ENCODE measurements around the gene MDN1.

Gene MDN1

GRCh38 chr6:89619567-89619966, 200.0 kb downstream of the MDN1 start:
- TF ChIP-seq CTCF (conservative IDR thresholded peaks at IDR 0.05; ENCODE audit: low read length): no peak
- no peak overlapping the region for H3K4me3 ChIP-seq (ENCODE audit: low read length)
- no peak for DNase-seq (ENCODE audit: low read depth)

- H3K4me3 ChIP-seq (ENCODE audit: low read length): no peak overlapping the region
- TF ChIP-seq CTCF (conservative IDR thresholded peaks at IDR 0.05; ENCODE audit: low read length): no peak
- DNase-seq (ENCODE audit: low read depth): no peak
These were observed 201.6 kb downstream of the MDN1 start for GRCh38 chr6:89618026-89618425.

- TF ChIP-seq CTCF (conservative IDR thresholded peaks at IDR 0.05; ENCODE audit: low read length): no peak
- no peak overlapping the region for H3K4me3 ChIP-seq (ENCODE audit: low read length)
- DNase-seq (ENCODE audit: low read depth): no peak
These were observed 203.1 kb downstream of the MDN1 start for GRCh38 chr6:89616531-89616930.

GRCh38 chr6:89615882-89616281, 203.7 kb downstream of the MDN1 start:
- DNase-seq (ENCODE audit: low read depth): no peak
- no peak overlapping the region for H3K4me3 ChIP-seq (ENCODE audit: low read length)
- no peak for TF ChIP-seq CTCF (conservative IDR thresholded peaks at IDR 0.05; ENCODE audit: low read length)

GRCh38 chr6:89613790-89614189, 205.8 kb downstream of the MDN1 start:
- no peak for TF ChIP-seq CTCF (conservative IDR thresholded peaks at IDR 0.05; ENCODE audit: low read length)
- no peak for DNase-seq (ENCODE audit: low read depth)
- no peak overlapping the region for H3K4me3 ChIP-seq (ENCODE audit: low read length)

GRCh38 chr6:89612121-89612520, 207.5 kb downstream of the MDN1 start:
- H3K4me3 ChIP-seq (ENCODE audit: low read length): no peak overlapping the region
- DNase-seq (ENCODE audit: low read depth): no peak
- no peak for TF ChIP-seq CTCF (conservative IDR thresholded peaks at IDR 0.05; ENCODE audit: low read length)

- no peak for TF ChIP-seq CTCF (conservative IDR thresholded peaks at IDR 0.05; ENCODE audit: low read length)
- DNase-seq (ENCODE audit: low read depth): peak; percentile 65
- no peak overlapping the region for H3K4me3 ChIP-seq (ENCODE audit: low read length)
These were observed 207.9 kb downstream of the MDN1 start for GRCh38 chr6:89611666-89612065.
